Measurements from ENCODE around the gene APLNR. TPM values are rescaled to one million over a fixed set of nuclear protein-coding genes. Genes with fewer than 3 reads are reported as not detected.

The APLNR gene
- total RNA-seq, 1 experiment from 2014 or later = 0.39 TPM

GRCh38 chr11:57230316-57230715 is 6.7 kb downstream of the APLNR start:
- H3K56ac ChIP-seq (ENCODE audit: insufficient read length, low read depth, low read length) = no peak overlapping the region
- no peak for DNase-seq
- no peaks in the 10 kb centered on the region for H3K79me1 ChIP-seq (ENCODE audit: insufficient read depth, low read depth, low read length, poor library complexity, severe bottlenecking)
- H2AK5ac ChIP-seq (ENCODE audit: insufficient read length, low read length) = no peak overlapping the region
- no peak overlapping the region for H3K23ac ChIP-seq (ENCODE audit: insufficient read length, low read depth, low read length)
- H3K27ac ChIP-seq (ENCODE audit: insufficient read length, low read depth, low read length) = no peak overlapping the region
- no peak overlapping the region for H3K9ac ChIP-seq (ENCODE audit: extremely low read depth, insufficient read length, low read length)
- no peaks in the 10 kb centered on the region; the same call in 1 of the 2 replicates for H3K4me1 ChIP-seq (ENCODE audit: insufficient read depth, low read length)
- no CpG with 5 or more reads among the region's 5 CpGs for WGBS (ENCODE audit: extremely low coverage, insufficient read length, low lambda C conversion rate)
- no peaks in the 10 kb centered on the region for H3K27me3 ChIP-seq (ENCODE audit: insufficient read depth, low read length)
- no peak overlapping the region for H4K8ac ChIP-seq (replicated peaks; ENCODE audit: insufficient read length, low read depth, low read length)
- no peak overlapping the region for H3T11ph ChIP-seq (ENCODE audit: low read length)
- Mint-ChIP-seq H3K4me3 (no peak overlapping the region), H3K9me3 (no peaks in the 10 kb centered on the region; a peak in 1 of 5 replicates), H3K27me3 (ENCODE audit: low read depth) (peaks cover 27% of the 10 kb centered on the region), H3K4me1 (peaks cover 16 to 32% of the 10 kb centered on the region in 2 experiments), H3K36me3 (ENCODE audit: insufficient read depth in 1 of 3, low read depth in 3 of 3) (no peaks in the 10 kb centered on the region), H3K27ac (no peak overlapping the region)
- H4K5ac ChIP-seq (ENCODE audit: insufficient read length, low read depth, low read length) = no peak overlapping the region
- H2AFZ ChIP-seq (ENCODE audit: low read length) = no peak overlapping the region
- no peak overlapping the region for H2BK5ac ChIP-seq (ENCODE audit: insufficient read length, low read length)
- H2BK15ac ChIP-seq (ENCODE audit: low read depth, low read length) = no peak overlapping the region
- no peak overlapping the region for H4K91ac ChIP-seq (ENCODE audit: insufficient read length, low read depth, low read length)
- no peaks in the 10 kb centered on the region for H3K79me2 ChIP-seq (ENCODE audit: insufficient read depth, low read length)
- no peak overlapping the region for H2BK120ac ChIP-seq (ENCODE audit: low read depth, low read length, poor library complexity, severe bottlenecking)
- H3K18ac ChIP-seq (ENCODE audit: insufficient read length, low read depth, low read length) = no peak overlapping the region
- TF ChIP-seq CTCF (conservative IDR thresholded peaks at IDR 0.05) = no peak
- no peak overlapping the region for H2BK12ac ChIP-seq (ENCODE audit: insufficient read length, low read depth, low read length)
- H3K4me2 ChIP-seq (ENCODE audit: insufficient read depth, insufficient read length, low read length) = no peak overlapping the region
- H3K14ac ChIP-seq (ENCODE audit: insufficient read depth, low read length) = no peak overlapping the region
- H3K9me3 ChIP-seq (ENCODE audit: control insufficient read depth, low read depth, low read length) = no peaks in the 10 kb centered on the region
- no peak overlapping the region for H2BK20ac ChIP-seq (ENCODE audit: low read depth, low read length, poor library complexity, severe bottlenecking)
- H3K4ac ChIP-seq (ENCODE audit: low read depth, low read length) = no peak overlapping the region
- H3K23me2 ChIP-seq (ENCODE audit: insufficient read length, low read depth, low read length, poor library complexity, severe bottlenecking) = no peaks in the 10 kb centered on the region
- no peaks in the 10 kb centered on the region for H4K20me1 ChIP-seq (ENCODE audit: control insufficient read depth, insufficient read depth, insufficient read length)
